PFSK-1 (cell line): ENCODE measurements around the gene OSBPL6.

Experiments
- POLR2AphosphoS5 ChIP-seq: IDR thresholded peaks from 2 replicates; pipeline ENCODE4 v1.6.1; 2012; ENCODE audit warnings: low read depth, mild to moderate bottlenecking, control low read depth, low read length, moderate library complexity
- TAF1 ChIP-seq: IDR thresholded peaks from 2 replicates; pipeline ENCODE4 v1.6.1; 2012; ENCODE audit warnings: low read length, control low read depth, borderline replicate concordance; ENCODE audit not compliant: insufficient read depth

DNA sequence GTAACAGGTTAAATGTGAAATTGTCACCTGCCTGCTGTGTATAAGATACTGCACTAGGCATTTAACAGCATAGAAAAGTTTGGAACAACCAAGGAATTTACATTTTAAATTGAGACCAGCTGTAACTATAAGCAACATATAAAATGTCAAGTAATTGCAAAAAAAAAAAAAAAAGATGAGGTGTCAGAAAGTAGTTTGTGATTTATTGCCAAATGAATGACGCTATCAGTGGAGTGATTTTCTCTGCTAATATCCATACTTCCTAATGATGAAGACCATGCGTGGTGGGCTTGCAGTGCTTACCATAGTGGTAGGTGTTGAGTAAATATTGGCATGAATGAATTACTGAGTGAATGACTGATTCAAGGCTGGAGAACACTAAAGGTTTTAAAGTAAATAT, 73.3 kb downstream of the OSBPL6 start:
- TF ChIP-seq TAF1, result no peak
- TF ChIP-seq POLR2AphosphoS5, result no peak
